ENCODE results near the gene COQ3.
"Not testable (repeated sequence)": the region's sequence is repeated elsewhere in the genome, so short reads cannot be mapped to it uniquely, and the experiment has no call there.

COQ3 gene

GRCh38 chr6:99354983-99355382 is 39.0 kb downstream of the COQ3 start:
- Mint-ChIP-seq H3K27ac (no peak overlapping the region), H3K4me3 (no peak overlapping the region), H3K4me1 (ENCODE audit: low read depth) (no peaks in the 10 kb centered on the region), H3K27me3 (peaks cover 71% of the 10 kb centered on the region), H3K9me3 (no peaks in the 10 kb centered on the region), H3K36me3 (ENCODE audit: low read depth) (no peaks in the 10 kb centered on the region)

- Mint-ChIP-seq H3K4me3 (no peak overlapping the region), H3K27ac (no peak overlapping the region), H3K36me3 (ENCODE audit: low read depth) (no peaks in the 10 kb centered on the region), H3K4me1 (ENCODE audit: low read depth) (no peaks in the 10 kb centered on the region), H3K9me3 (no peaks in the 10 kb centered on the region), H3K27me3 (peaks cover 77% of the 10 kb centered on the region)
Measured at GRCh38 chr6:99353126-99353525, 40.9 kb downstream of the COQ3 start.

GRCh38 chr6:99350573-99350972 is 43.4 kb downstream of the COQ3 start:
- Mint-ChIP-seq H3K9me3 (no peaks in the 10 kb centered on the region), H3K36me3 (ENCODE audit: low read depth) (no peaks in the 10 kb centered on the region), H3K27me3 (peaks cover 81% of the 10 kb centered on the region), H3K27ac (no peak overlapping the region), H3K4me1 (ENCODE audit: low read depth) (no peaks in the 10 kb centered on the region), H3K4me3 (no peak overlapping the region)

- Mint-ChIP-seq H3K9me3 (no peaks in the 10 kb centered on the region), H3K36me3 (ENCODE audit: low read depth) (no peaks in the 10 kb centered on the region), H3K27me3 (peaks cover 79% of the 10 kb centered on the region)
Measured at GRCh38 chr6:99349171-99350141, 44.5 kb downstream of the COQ3 start, which contains the start of gene FAXC. FAXC (minus strand) TSS chr6:99349674; CDS start chr6:99349372, 302 bp downstream.

GRCh38 chr6:99348288-99349170 is 45.5 kb downstream of the COQ3 start:
- Mint-ChIP-seq H3K4me3 (peak overlapping the region; percentile 32), H3K36me3 (ENCODE audit: low read depth) (no peaks in the 10 kb centered on the region), H3K9me3 (no peaks in the 10 kb centered on the region), H3K27me3 (peaks cover 83% of the 10 kb centered on the region), H3K27ac (no peak overlapping the region), H3K4me1 (ENCODE audit: low read depth) (peaks cover 6% of the 10 kb centered on the region)

More at GRCh38 chr6:99349171-99350141, 44.5 kb downstream of the COQ3 start, which contains the start of gene FAXC:
- Mint-ChIP-seq H3K4me3 (peak within 1 kb of the TSS; percentile 47), H3K27ac (no peak within 1 kb of the TSS), H3K4me1 (ENCODE audit: low read depth) (peaks cover 2% of the 10 kb centered on the region)

GRCh38 chr6:99347804-99348203 is 46.2 kb downstream of the COQ3 start:
- H3K9me3 Mint-ChIP-seq, result no peaks in the 10 kb centered on the region
- H3K36me3 Mint-ChIP-seq (ENCODE audit: low read depth), result no peaks in the 10 kb centered on the region
- no peak overlapping the region for H3K4me3 Mint-ChIP-seq
- H3K27me3 Mint-ChIP-seq, result peaks cover 81% of the 10 kb centered on the region
- H3K4me1 Mint-ChIP-seq (ENCODE audit: low read depth), result peaks cover 6% of the 10 kb centered on the region
- no peak overlapping the region for H3K27ac Mint-ChIP-seq

- no peak overlapping the region for H3K4me3 Mint-ChIP-seq
- no peaks in the 10 kb centered on the region for H3K9me3 Mint-ChIP-seq
- H3K36me3 Mint-ChIP-seq (ENCODE audit: low read depth), result no peaks in the 10 kb centered on the region
- peaks cover 6% of the 10 kb centered on the region for H3K4me1 Mint-ChIP-seq (ENCODE audit: low read depth)
- H3K27me3 Mint-ChIP-seq, result peaks cover 72% of the 10 kb centered on the region
- H3K27ac Mint-ChIP-seq, result no peak overlapping the region
Measured at GRCh38 chr6:99346595-99346994, 47.4 kb downstream of the COQ3 start.

- peaks cover 6% of the 10 kb centered on the region for H3K4me1 Mint-ChIP-seq (ENCODE audit: low read depth)
- H3K4me3 Mint-ChIP-seq, result no peak overlapping the region
- peaks cover 62% of the 10 kb centered on the region for H3K27me3 Mint-ChIP-seq
- no peaks in the 10 kb centered on the region for H3K9me3 Mint-ChIP-seq
- no peaks in the 10 kb centered on the region for H3K36me3 Mint-ChIP-seq (ENCODE audit: low read depth)
- no peak overlapping the region for H3K27ac Mint-ChIP-seq
Measured at GRCh38 chr6:99345164-99345563, 48.8 kb downstream of the COQ3 start.

- H3K4me3 Mint-ChIP-seq, result no peak overlapping the region
- no peaks in the 10 kb centered on the region for H3K36me3 Mint-ChIP-seq (ENCODE audit: low read depth)
- H3K4me1 Mint-ChIP-seq (ENCODE audit: low read depth), result peaks cover 6% of the 10 kb centered on the region
- no peaks in the 10 kb centered on the region for H3K9me3 Mint-ChIP-seq
- peak overlapping the region; percentile 34 for H3K27ac Mint-ChIP-seq
- H3K27me3 Mint-ChIP-seq, result peaks cover 65% of the 10 kb centered on the region
Measured at GRCh38 chr6:99344289-99344688, 49.7 kb downstream of the COQ3 start.

GRCh38 chr6:99341862-99342455 is 52.0 kb downstream of the COQ3 start:
- Mint-ChIP-seq H3K4me3 (no peak overlapping the region), H3K27ac (no peak overlapping the region), H3K4me1 (ENCODE audit: low read depth) (peaks cover 6% of the 10 kb centered on the region), H3K36me3 (ENCODE audit: low read depth) (no peaks in the 10 kb centered on the region), H3K9me3 (no peaks in the 10 kb centered on the region), H3K27me3 (peaks cover 62% of the 10 kb centered on the region)

- Mint-ChIP-seq H3K36me3 (ENCODE audit: low read depth) (no peaks in the 10 kb centered on the region), H3K4me3 (no peak overlapping the region), H3K9me3 (no peaks in the 10 kb centered on the region), H3K4me1 (ENCODE audit: low read depth) (no peaks in the 10 kb centered on the region), H3K27me3 (peaks cover 40% of the 10 kb centered on the region), H3K27ac (no peak overlapping the region)
Measured at GRCh38 chr6:99338188-99338587, 55.8 kb downstream of the COQ3 start.

- H3K36me3 Mint-ChIP-seq (ENCODE audit: low read depth); H3K4me3 Mint-ChIP-seq; H3K4me1 Mint-ChIP-seq (ENCODE audit: low read depth); H3K9me3 Mint-ChIP-seq; H3K27ac Mint-ChIP-seq: not testable (repeated sequence)
- H3K27me3 Mint-ChIP-seq, result peaks cover 37% of the 10 kb centered on the region
Measured at GRCh38 chr6:99335298-99335697, 58.7 kb downstream of the COQ3 start.

- Mint-ChIP-seq H3K27me3 (peaks cover 35% of the 10 kb centered on the region), H3K27ac (no peak overlapping the region), H3K4me1 (ENCODE audit: low read depth) (peaks cover 5% of the 10 kb centered on the region), H3K9me3 (no peaks in the 10 kb centered on the region), H3K36me3 (ENCODE audit: low read depth) (no peaks in the 10 kb centered on the region), H3K4me3 (no peak overlapping the region)
Measured at GRCh38 chr6:99334526-99335127, 59.4 kb downstream of the COQ3 start.

GRCh38 chr6:99333068-99333467 is 60.9 kb downstream of the COQ3 start:
- Mint-ChIP-seq H3K36me3 (ENCODE audit: low read depth) (no peaks in the 10 kb centered on the region), H3K4me1 (ENCODE audit: low read depth) (peaks cover 5% of the 10 kb centered on the region), H3K9me3 (no peaks in the 10 kb centered on the region), H3K4me3 (no peak overlapping the region), H3K27me3 (peaks cover 23% of the 10 kb centered on the region), H3K27ac (no peak overlapping the region)

Measured in stimulated activated naive CD8-positive, alpha-beta T cell treated with anti-CD3 and anti-CD28 coated beads, Interleukin-15, Interleukin-2, amounts not matched to agents 100 ng/mL and 50 ng/mL, for 24 hours (primary cell).